Liver (tissue), 9 donors: ENCODE results near the gene NBEA. TPM values are rescaled to one million over a fixed set of nuclear protein-coding genes. Genes with fewer than 3 reads are reported as not detected.
"Not testable (repeated sequence)": the region's sequence is repeated elsewhere in the genome, so short reads cannot be mapped to it uniquely, and the experiment has no call there.

Experiments used
- DNase-seq: peaks from one replicate; pipeline ENCODE4 v3.0.0-alpha.2; 2017; ENCODE audit warnings: low spot score
- H3K27ac ChIP-seq, 2 donors: one replicate each; pipeline ENCODE4 v1.7.0; 2013; ENCODE audit warnings: inconsistent platforms in 2 of 2, low read length in 2 of 2, control low read depth in 1 of 2, low read depth in 1 of 2, mild to moderate bottlenecking in 1 of 2
- H3K27me3 ChIP-seq, 4 donors: one replicate each; pipeline versions ENCODE4 v1.6.1 to v1.7.0; 2013; ENCODE audit warnings: low read length in 3 of 4, inconsistent platforms in 1 of 4, mild to moderate bottlenecking in 1 of 4, moderate library complexity in 1 of 4; ENCODE audit not compliant: control insufficient read depth in 4 of 4, insufficient read depth in 4 of 4
- H3K36me3 ChIP-seq, 4 donors: one replicate each; pipeline versions ENCODE4 v1.6.1 to v1.7.0; 2013; ENCODE audit warnings: low read length in 3 of 4, mild to moderate bottlenecking in 3 of 4, low read depth in 1 of 4, moderate library complexity in 1 of 4; ENCODE audit not compliant: control insufficient read depth in 4 of 4, insufficient read depth in 3 of 4
- H3K4me1 ChIP-seq, 4 donors: one replicate each; pipeline versions ENCODE4 v1.6.1 to v1.7.0; 2013; ENCODE audit warnings: low read length in 3 of 4, mild to moderate bottlenecking in 3 of 4, moderate library complexity in 1 of 4; ENCODE audit not compliant: control insufficient read depth in 4 of 4, insufficient read depth in 4 of 4
- H3K4me3 ChIP-seq, 3 donors: one replicate each; pipeline versions ENCODE4 v1.6.1 to v1.7.0; 2013; ENCODE audit warnings: low read length in 3 of 3, control low read depth in 1 of 3, low read depth in 1 of 3, mild to moderate bottlenecking in 1 of 3
- H3K9ac ChIP-seq, 2 donors: one replicate each; pipeline ENCODE4 v1.7.0; 2013; ENCODE audit warnings: low read length in 2 of 2, mild to moderate bottlenecking in 2 of 2, moderate library complexity in 2 of 2, control low read depth in 1 of 2, low read depth in 1 of 2
- H3K9me3 ChIP-seq, 4 donors: one replicate each; pipeline versions ENCODE4 v1.6.1 to v1.7.0; 2013; ENCODE audit warnings: low read length in 3 of 4; ENCODE audit not compliant: control insufficient read depth in 4 of 4
- CTCF ChIP-seq: fragments of 150-350 bp; IDR thresholded peaks from 2 replicates; pipeline ENCODE4 v1.5.1; 2017; ENCODE audit warnings: improper control_type of control experiment, low read depth, low read length; ENCODE audit not compliant: missing input control
- EGR1 ChIP-seq, 2 donors: IDR thresholded peaks; 2 replicates each; pipeline ENCODE4 v1.6.1; 2016 to 2018; ENCODE audit warnings: antibody characterized with exemption in 2 of 2, low read depth in 2 of 2
- FOXA1 ChIP-seq: IDR thresholded peaks from 2 replicates; pipeline ENCODE4 v1.6.1; 2016; ENCODE audit warnings: antibody characterized with exemption
- JUND ChIP-seq, 2 donors: IDR thresholded peaks; 2 replicates each; pipeline ENCODE4 v1.6.1; 2016; ENCODE audit warnings: antibody characterized with exemption in 2 of 2
- RAD21 ChIP-seq, 2 donors: IDR thresholded peaks; 2 replicates each; pipeline ENCODE4 v1.6.1; 2016; ENCODE audit warnings: antibody characterized with exemption in 2 of 2, mild to moderate bottlenecking in 2 of 2
- REST ChIP-seq: IDR thresholded peaks from 2 replicates; pipeline ENCODE4 v1.6.1; 2016; ENCODE audit warnings: antibody characterized with exemption, mild to moderate bottlenecking
- SP1 ChIP-seq: IDR thresholded peaks from 2 replicates; pipeline ENCODE4 v1.6.1; 2018; ENCODE audit warnings: antibody characterized with exemption, mild to moderate bottlenecking
- TAF1 ChIP-seq: conservative IDR thresholded peaks from 2 replicates; pipeline ENCODE4 v1.6.1; 2016; ENCODE audit warnings: antibody characterized with exemption, mild to moderate bottlenecking
- WGBS: extraction: QIAGEN DNeasy Blood & Tissue Kit; methylation state at CpG from one replicate; pipeline ENCODE4 v1.1.7; 2013; 5-methylcytosine and 5-hydroxymethylcytosine counted together
- polyA plus RNA-seq, 2 donors: library from polyadenylated mRNA; stranded (reverse) in 1 of 2; unstranded in 1 of 2; fragments of 200-250 nt in 1 of 2; fragments of >200 nt in 1 of 2; fragmentation: Nextera tagmentation in 1 of 2; extraction: Ambion mirVana in 1 of 2; gene quantifications; one replicate each; pipeline versions ENCODE4 v1.2.1 to v1.2.3, GENCODE V29; 2013 to 2015
- total RNA-seq, 2 donors: library from RNA; depleted of rRNA; stranded (reverse); fragments of >200 nt; gene quantifications; one replicate each; pipeline ENCODE4 v1.2.3, GENCODE V29; 2014
- TF ChIP-seq, protein P1 (sequence below): IDR thresholded peaks from 2 replicates; pipeline ENCODE4 v1.6.1; 2016; ENCODE audit warnings: antibody characterized with exemption
- donor health status: healthy.
- donor health status: healthy.
- donor health status: healthy.
- donor health status: healthy.
- donor health status: healthy.

Gene NBEA
- total and polyA plus RNA-seq, 4 donors: 0.24 to 3.5 (median 1.4) TPM

DNA sequence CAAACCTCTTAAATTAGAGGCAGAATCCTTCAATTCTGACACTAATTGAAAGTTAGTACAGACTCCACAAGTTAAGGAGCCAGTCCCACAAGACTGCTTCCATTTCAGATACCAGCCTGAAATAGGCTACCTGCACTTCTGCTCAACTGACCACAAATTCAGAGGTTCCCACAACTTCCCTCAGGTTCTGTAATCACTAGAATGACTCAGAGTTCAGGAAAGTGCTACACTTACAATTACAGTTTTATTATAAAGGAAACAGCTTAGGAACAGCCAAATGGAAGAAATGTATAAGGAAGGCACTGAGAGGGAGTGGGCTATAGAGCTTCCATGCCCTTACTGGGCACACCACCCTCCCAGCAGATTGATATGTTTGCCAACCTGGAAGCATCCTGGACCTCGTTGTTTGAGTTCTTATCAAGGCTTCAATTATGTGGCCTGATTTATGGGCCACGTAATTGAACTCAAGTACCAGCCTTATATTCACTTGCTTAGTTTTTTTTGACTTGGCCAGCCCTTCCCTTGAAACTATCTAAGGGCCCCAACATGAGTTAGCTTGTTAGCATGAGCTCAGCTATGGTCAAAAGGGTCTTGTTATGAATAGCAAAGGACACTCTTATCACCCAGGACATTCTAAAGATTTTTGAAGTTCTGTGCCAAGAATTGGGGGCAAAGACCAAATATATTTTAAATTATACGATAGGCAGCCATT is 25.9 kb downstream of the NBEA start:
- Histone ChIP-seq H3K27me3 (no peaks in the 10 kb centered on the region), H3K27ac (no peak overlapping the region), H3K36me3 (no peaks in the 10 kb centered on the region), H3K4me3 (no peak overlapping the region), H3K9me3 (no peaks in the 10 kb centered on the region), H3K9ac (no peak overlapping the region), H3K4me1 (no peaks in the 10 kb centered on the region)
- no peak for TF ChIP-seq TAF1
- TF ChIP-seq SP1: no peak
- no peak for TF ChIP-seq JUND (IDR thresholded peaks at IDR 0.05)
- no peak for TF ChIP-seq RAD21 (IDR thresholded peaks at IDR 0.05)
- TF ChIP-seq CTCF: no peak
- TF ChIP-seq, protein P1, sequence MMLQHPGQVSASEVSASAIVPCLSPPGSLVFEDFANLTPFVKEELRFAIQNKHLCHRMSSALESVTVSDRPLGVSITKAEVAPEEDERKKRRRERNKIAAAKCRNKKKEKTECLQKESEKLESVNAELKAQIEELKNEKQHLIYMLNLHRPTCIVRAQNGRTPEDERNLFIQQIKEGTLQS: no peak
- no peak for TF ChIP-seq REST
- no peak for TF ChIP-seq EGR1 (IDR thresholded peaks at IDR 0.05; ENCODE audit: low read depth in 2 of 2)
- DNase-seq: no peak
- 71% methylated on average over 3 of the region's 3 CpGs for WGBS

GRCh38 chr13:34969539-34969938 is 27.5 kb downstream of the NBEA start:
- H3K27ac ChIP-seq, H3K4me3 ChIP-seq, H3K9me3 ChIP-seq, H3K9ac ChIP-seq, H3K4me1 ChIP-seq, H3K27me3 ChIP-seq, H3K36me3 ChIP-seq, DNase-seq: not testable (repeated sequence)
- 85% methylated on average over 2 of the region's 2 CpGs for WGBS

- H3K4me1 ChIP-seq: no peaks in the 10 kb centered on the region
These were observed 28.9 kb downstream of the NBEA start for GRCh38 chr13:34970961-34971360.

More at GRCh38 chr13:34970961-34971360, 28.9 kb downstream of the NBEA start:
- WGBS: 47% methylated on average over 1 of the region's 1 CpG
- TF ChIP-seq FOXA1: no peak
- no peak for TF ChIP-seq TAF1
- TF ChIP-seq CTCF: no peak
- H3K9ac ChIP-seq: no peak overlapping the region
- H3K27me3 ChIP-seq: no peaks in the 10 kb centered on the region
- DNase-seq: no peak
- H3K27ac ChIP-seq: no peak overlapping the region
- H3K9me3 ChIP-seq: no peaks in the 10 kb centered on the region
- no peak overlapping the region for H3K4me3 ChIP-seq
- H3K36me3 ChIP-seq: no peaks in the 10 kb centered on the region
